HL-60/S4 treated with phorbol 12-myristate 13-acetate at 8.2 ng/mL for 4 days and 3 days (cell line): Measurements from ENCODE around the gene SDF4.

Experiments
- in situ Hi-C: fragments of 300-500 bp; cut with MboI; formaldehyde crosslinking; loops from 2 replicates; pipeline ENCODE4 v1.15.0; 2022; ENCODE audit warnings: low sequenced_read_pairs

The SDF4 gene

GRCh38 chr1:1242461-1243265 is 10.9 kb upstream of the SDF4 start:
- in situ Hi-C loops, result no loop called here

DNA sequence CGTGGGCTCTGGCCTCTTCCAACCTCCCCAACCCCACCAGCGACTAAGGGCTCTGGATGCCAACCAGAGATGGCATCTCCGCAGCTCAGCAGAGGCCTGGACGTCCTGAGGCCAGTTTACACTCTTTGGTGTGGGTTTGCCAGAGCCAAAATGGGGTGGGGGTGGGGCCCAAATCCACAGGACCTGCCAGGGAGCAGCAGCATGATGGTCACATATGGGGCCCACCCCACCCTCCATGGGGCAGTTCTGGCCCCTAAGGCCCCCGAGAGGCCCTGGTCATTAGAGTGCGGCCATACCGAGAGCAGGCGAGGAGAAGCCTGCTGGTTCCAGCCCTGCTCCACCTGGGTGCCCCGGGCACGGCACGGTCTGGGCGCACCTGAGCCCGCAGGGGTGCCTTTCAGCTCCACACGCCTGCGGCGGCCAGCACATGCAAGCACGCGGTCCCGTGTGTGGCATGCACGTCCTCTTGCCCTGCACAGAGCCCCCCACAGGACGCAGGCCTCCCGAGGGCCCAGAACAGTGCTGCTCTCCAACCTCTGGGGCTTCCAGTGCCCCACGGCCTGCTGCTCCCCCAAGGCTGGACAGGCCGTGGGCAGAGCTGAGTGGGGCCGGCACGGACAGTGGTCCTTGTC is 9.9 kb upstream of the SDF4 start:
- in situ Hi-C loops, result no loop called here

DNA sequence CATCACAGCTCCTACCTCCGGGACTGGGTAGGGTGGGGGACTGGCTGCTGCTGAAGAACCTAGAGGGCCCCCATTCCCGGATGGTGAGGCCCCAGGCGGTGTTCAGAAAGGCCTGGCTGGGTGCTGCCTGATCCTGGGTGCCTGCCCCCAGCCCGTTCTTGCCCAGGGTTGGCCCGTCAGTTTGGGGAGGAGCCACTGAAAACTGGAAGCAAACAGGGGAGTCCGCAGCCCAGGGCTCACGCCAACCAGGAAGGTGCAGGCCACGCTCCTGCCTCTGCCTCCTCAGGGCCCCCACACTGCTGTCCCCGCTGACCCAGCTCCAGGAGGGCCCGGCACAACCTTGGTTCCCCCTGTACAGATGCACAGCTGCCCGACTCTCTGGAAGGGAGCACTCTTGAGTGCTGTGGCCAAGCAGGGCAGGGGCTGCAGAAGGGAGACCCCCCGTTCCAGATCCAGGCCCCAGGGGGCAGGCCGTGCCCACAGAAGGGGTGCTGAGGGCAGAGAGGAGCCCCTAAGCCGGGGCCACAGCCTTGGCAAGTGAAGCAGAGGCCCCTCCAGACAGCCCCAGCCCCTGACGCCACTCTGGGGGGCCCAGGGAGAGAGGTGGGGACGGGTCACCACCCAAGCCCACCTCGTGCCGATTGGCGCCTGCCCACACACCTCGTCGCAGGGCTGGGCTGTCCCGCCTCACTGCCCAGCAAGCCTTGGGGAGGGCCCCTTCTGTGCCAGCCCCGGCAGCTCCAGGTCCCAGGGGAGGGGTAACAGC is 9.2 kb upstream of the SDF4 start:
- in situ Hi-C loops, result no loop called here

- in situ Hi-C loops, result no loop called here
Observed at GRCh38 chr1:1240348-1240732, 8.5 kb upstream of the SDF4 start.

- in situ Hi-C loops, result no loop called here
Observed at GRCh38 chr1:1239614-1240347, 8.0 kb upstream of the SDF4 start.

DNA sequence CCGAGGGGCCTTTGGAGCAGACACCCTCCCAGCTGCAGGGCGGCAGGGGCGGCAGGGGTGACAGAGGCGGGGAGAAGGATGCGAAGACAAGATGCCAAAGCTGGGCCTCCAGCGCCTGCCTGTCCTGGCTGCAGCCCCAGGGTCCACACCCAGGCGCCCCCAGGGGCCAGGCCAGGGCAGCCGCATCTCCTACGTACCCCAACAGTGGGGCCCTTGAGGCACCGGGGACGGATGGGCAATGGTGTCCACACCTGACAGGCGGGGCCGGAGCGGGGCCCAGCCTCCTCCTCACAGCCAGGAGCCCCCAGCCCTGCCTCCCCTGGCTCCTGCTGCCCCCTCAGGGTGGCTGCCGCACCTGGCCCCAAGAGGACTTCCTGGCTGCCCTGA is 7.4 kb upstream of the SDF4 start:
- in situ Hi-C loops, result no loop called here

DNA sequence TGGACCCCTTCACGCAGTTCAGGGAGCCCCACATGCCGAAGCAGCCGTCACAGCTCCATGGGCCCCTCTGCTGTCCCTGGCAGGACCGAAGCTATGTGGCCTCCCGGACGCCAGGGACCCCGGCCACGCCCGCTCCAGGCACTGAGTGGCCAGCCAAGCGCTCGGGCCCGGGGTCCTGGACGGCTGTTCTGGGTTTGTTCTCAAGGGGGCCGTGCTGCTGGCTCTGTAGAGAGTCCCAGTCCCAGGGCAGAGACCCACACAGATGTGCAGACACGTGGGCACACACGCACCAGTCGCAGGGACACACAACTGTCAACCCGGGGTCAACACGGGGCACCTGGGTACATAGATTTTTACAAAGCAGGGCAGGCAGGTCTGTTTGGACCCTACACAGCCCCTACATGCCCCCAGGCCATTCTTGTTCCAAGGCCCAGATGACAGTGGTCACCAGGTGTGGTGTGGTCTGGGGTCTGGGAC is 6.9 kb upstream of the SDF4 start:
- in situ Hi-C loops, result no loop called here

DNA sequence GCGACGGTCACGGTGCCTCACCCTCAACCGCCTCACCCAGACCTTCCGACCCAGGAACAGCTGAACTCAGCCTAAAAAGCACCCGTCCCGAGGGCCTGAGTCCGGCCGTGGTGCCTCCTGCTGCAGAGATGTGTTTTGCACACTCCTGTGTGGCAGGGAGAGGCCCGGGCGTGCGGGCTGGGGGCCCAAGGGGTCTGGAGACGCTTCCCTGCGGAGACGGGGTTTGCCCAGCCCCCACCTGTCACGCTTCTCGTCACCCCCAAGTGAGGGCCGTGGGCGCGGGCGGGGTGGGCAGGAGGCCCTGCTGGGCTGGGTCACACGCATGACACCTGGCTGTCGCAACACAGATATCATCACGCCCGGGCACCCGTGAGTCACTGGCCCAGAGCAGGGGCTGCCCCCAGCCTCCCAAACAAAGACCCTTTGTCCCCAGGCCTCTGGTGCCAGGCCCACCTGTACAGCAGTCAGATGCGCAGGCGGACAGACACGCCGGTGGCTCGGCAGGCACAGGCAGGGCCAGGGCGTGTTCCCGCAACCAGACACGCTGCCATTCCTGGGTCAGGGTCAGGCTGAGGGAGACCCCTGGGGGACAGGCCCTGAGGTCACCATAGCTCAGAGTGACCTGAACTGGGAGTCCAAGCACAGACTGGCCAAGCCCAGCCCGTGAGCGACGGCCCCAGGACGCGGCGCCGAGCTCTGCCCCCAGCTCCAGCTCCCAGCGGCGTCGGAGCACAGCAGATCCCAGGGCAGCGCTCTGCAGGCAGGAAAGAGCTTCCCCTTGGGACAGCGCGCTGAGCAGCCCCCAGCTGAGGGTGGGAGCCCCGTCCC is 6.3 kb upstream of the SDF4 start:
- in situ Hi-C loops, result no loop called here

GRCh38 chr1:1236945-1237873 is 5.4 kb upstream of the SDF4 start:
- in situ Hi-C loops, result no loop called here

DNA sequence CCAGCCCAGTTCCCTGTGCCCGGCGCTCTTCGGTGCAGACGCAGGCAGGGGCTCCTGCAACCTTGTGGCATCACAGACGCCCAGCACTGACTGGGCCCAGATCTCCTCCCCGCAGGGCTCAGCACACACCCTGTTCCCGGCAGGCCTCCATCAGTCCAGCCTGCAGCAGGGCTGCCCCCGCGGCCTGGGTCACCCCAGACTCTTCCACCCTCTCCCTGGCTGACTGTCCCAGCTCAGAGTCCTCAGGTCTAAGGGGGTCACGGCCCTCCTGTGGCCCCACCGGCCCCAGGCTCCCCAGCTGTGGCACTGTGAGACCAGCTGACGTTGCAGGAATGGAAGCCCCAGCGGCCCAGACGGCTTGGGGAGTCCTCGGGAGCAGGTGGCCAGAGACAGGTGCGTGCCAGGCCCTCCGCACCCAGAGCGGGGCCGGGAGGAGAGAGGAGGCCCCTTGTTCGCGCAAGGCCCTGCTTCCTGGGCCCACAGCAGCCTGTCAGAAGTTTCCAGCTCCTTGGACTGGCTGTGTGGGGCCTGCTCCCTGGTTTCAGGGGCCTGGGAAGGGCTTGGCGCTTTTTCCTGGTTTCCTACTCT is 4.5 kb upstream of the SDF4 start:
- in situ Hi-C loops, result no loop called here

- in situ Hi-C loops, result no loop called here
Observed at GRCh38 chr1:1235016-1235744, 3.4 kb upstream of the SDF4 start.

DNA sequence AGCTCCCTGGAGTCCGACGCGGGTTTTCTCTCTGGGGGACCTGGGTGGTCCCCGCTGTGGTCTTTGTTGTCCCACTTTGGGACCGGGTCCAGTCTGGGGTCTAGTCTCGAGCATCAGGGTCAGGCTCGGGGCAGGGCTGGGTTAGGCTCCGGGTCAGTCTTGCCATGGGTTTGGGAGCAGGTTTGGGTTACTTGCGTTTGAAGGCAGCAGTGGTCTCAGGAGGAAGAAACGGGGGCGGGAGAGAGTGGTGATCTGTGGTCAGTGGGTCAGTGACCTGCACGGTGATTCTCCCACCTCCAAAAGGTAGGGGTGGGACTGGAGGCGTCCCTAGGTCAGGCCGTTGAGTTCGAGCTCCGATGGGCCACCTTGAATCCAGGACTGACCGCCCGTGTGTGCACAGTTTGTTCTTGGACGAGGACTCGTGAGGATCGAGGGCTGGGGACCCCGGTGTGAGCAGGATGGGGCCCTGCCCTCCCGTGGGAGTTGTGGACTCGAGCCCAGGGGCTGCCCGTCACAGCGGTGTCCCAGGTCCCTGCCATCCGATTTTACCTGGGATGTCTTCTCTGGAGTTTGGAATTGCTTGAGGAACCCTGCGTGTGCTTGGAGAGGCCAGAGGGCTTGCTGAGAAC is 2.5 kb upstream of the SDF4 start:
- in situ Hi-C loops, result no loop called here

DNA sequence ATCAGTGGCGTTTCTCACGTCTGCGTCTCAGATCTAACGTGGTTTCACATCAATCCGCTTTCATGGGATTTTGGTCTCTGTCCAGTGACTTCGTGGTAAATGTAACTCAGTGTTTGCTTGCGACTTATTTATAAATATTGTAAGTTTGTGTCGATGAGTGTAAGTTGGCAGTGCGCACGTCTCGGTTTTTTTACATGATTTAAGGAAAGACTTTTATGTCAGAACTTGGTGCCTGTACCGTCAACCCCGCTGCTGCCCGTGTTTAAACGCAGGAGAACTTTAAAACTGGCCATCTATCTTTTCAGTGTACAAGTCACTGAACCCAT is 1.7 kb upstream of the SDF4 start:
- in situ Hi-C loops, result no loop called here

DNA sequence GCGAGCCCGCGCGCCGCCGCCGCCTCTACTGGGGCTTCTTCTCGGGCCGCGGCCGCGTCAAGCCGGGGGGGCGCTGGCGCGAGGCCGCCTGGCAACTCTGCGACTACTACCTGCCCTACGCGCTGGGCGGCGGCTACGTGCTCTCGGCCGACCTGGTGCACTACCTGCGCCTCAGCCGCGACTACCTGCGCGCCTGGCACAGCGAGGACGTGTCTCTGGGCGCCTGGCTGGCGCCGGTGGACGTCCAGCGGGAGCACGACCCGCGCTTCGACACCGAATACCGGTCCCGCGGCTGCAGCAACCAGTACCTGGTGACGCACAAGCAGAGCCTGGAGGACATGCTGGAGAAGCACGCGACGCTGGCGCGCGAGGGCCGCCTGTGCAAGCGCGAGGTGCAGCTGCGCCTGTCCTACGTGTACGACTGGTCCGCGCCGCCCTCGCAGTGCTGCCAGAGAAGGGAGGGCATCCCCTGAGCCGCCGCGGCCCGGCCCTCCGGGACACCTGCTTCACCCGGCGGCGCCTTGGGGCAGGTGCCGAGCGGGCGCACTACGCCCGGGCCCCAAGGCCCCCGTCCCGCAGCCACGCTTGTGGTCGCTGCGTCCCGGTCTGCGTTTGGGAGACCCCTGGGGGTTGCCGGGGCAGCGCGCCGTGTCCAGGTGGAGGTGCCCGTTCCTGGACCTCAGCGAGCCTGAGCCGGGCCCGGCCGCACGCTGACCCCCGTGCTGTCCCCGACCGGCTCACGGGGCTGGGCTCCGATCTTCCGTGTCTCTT is 1.2 kb upstream of the SDF4 start:
- in situ Hi-C loops, result no loop called here

DNA sequence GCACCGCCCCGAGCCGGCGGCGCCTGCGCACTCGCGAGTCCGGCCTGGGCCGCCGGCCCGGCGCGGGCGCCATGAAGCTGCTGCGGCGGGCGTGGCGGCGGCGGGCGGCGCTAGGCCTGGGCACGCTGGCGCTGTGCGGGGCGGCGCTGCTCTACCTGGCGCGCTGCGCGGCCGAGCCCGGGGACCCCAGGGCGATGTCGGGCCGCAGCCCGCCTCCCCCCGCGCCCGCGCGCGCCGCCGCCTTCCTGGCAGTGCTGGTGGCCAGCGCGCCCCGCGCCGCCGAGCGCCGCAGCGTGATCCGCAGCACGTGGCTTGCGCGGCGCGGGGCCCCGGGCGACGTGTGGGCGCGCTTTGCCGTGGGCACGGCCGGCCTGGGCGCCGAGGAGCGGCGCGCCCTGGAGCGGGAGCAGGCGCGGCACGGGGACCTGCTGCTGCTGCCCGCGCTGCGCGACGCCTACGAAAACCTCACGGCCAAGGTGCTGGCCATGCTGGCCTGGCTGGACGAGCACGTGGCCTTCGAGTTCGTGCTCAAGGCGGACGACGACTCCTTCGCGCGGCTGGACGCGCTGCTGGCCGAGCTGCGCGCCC is 501 bp upstream of the SDF4 start, which contains the start of gene B3GALT6:
Gene B3GALT6 (plus strand): TSS at position 30 of the 588 bp plus-strand sequence. CDS start 42 bp downstream, at position 72.
- in situ Hi-C loops, result no loop called here

DNA sequence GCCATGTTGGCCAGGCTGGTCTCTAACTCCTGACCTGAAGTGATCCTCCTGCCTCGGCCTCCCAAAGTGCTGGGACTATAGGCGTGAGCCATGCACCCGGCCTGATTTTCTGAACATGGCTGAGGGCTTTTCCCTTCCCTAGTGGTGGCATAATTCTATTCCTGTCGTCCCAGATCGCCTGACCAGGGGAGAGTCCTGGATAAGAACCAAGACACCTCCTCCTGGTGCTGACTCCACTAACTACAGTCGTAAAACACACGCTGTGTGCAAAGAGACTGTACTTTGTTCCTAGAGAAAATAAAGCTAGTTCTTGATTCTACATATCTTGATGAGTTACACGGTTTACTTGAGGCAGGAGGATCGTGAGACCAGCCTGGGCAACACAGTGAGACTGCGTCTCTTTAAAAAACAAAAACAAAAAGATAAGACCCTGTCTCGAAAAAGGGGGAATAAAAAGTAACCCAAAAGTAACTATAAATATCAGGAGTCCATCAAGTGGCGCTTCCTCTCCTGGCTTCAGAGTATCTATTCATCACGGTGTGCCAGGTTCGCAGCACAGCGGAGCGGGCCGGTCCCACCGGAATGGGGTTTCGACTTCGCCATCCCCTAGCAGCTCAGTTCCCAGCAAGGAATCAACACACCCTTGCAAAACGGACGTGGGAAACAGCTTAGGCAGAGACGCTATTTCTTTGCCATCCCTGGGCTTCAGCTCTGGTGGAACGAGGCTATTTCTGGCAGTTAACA is 973 bp downstream of the SDF4 start:
- in situ Hi-C loops, result no loop called here
